DMS153 treated with DMSO at 0.1 percent for 48 hours (cell line): ENCODE data around the gene BNIP2.
"Not testable (repeated sequence)": the region's sequence is repeated elsewhere in the genome, so short reads cannot be mapped to it uniquely, and the experiment has no call there.

ENCODE experiments used
- DNase-seq: peaks from one replicate; lab custom pipeline; 2025; ENCODE audit not compliant: unreplicated experiment; lab: John Stamatoyannopoulos, UW

The BNIP2 gene

GRCh38 chr15:59689626-59690236, 611 bp upstream of the BNIP2 start:
- DNase-seq, result no peak

- no peak for DNase-seq
Measured at GRCh38 chr15:59688423-59688781, 718 bp downstream of the BNIP2 start.

- DNase-seq, result no peak
Measured at GRCh38 chr15:59687836-59688235, 1.3 kb downstream of the BNIP2 start.

- DNase-seq, result no peak
Measured at GRCh38 chr15:59686389-59686788, 2.7 kb downstream of the BNIP2 start.

GRCh38 chr15:59685737-59686297, 3.3 kb downstream of the BNIP2 start:
- DNase-seq, result no peak

- no peak for DNase-seq
Measured at GRCh38 chr15:59680870-59681269, 8.2 kb downstream of the BNIP2 start.

GRCh38 chr15:59680346-59680745, 8.8 kb downstream of the BNIP2 start:
- DNase-seq, result no peak

- DNase-seq, result no peak
Measured at GRCh38 chr15:59678620-59679019, 10.5 kb downstream of the BNIP2 start.

- no peak for DNase-seq
Measured at GRCh38 chr15:59678172-59678571, 10.9 kb downstream of the BNIP2 start.

- no peak for DNase-seq
Measured at GRCh38 chr15:59676565-59676964, 12.6 kb downstream of the BNIP2 start.

GRCh38 chr15:59674361-59674877, 14.7 kb downstream of the BNIP2 start:
- DNase-seq, result no peak

GRCh38 chr15:59668556-59668955, 20.6 kb downstream of the BNIP2 start:
- DNase-seq, result no peak

GRCh38 chr15:59662260-59662659, 26.9 kb downstream of the BNIP2 start:
- DNase-seq, result no peak

- DNase-seq, result no peak
Measured at GRCh38 chr15:59659366-59659765, 29.8 kb downstream of the BNIP2 start.

- DNase-seq, result no peak
Measured at GRCh38 chr15:59657635-59658125, 31.4 kb downstream of the BNIP2 start.

GRCh38 chr15:59656897-59657634, 32.1 kb downstream of the BNIP2 start, which contains the start of gene GTF2A2:
GTF2A2 (minus strand) TSS chr15:59657515; CDS start chr15:59652277, 5,238 bp downstream.
- peak; percentile 34 for DNase-seq

- no peak for DNase-seq
Measured at GRCh38 chr15:59654046-59654445, 35.1 kb downstream of the BNIP2 start.

GRCh38 chr15:59649603-59650002, 39.5 kb downstream of the BNIP2 start:
- no peak for DNase-seq

GRCh38 chr15:59647085-59647484, 42.0 kb downstream of the BNIP2 start:
- no peak for DNase-seq

GRCh38 chr15:59646277-59646676, 42.8 kb downstream of the BNIP2 start:
- DNase-seq, result no peak

- DNase-seq, result not testable (repeated sequence)
Measured at GRCh38 chr15:59645812-59646211, 43.3 kb downstream of the BNIP2 start.

GRCh38 chr15:59644756-59645155, 44.4 kb downstream of the BNIP2 start:
- DNase-seq, result no peak
